A549 (cell line): ENCODE results near the gene LGR4. TPM values are rescaled to one million over a fixed set of nuclear protein-coding genes. Genes with fewer than 3 reads are reported as not detected.

Experiments used
- ATAC-seq, 2 experiments: fragments of 200-7000 bp in 1 of 2; fragments of >200 bp in 1 of 2; cut with Nextera tagmentation in 1 of 2; cut with Tn5 transposase in 1 of 2; 3 replicates each; pipeline versions ENCODE4 v1.8.0 to v1.9.1; 2018 to 2020; ENCODE audit warnings: mild to moderate bottlenecking in 1 of 2, moderate library complexity in 1 of 2
- CTCF ChIA-PET: fragments of 300-600 bp; sonication (Branson Sonifier 250); formaldehyde crosslinking; extraction: SDS; loops from one replicate; lab custom pipeline; 2021; ENCODE audit warnings: antibody characterized with exemption, inconsistent platforms; lab: Yijun Ruan, JAX
- POLR2A ChIA-PET: fragments of 350-600 bp; formaldehyde crosslinking; extraction: SDS; loops from one replicate; lab custom pipeline; 2021; ENCODE audit warnings: antibody characterized with exemption, inconsistent platforms; lab: Yijun Ruan, JAX
- DNase-seq, 2 experiments: peaks; one replicate each; pipeline versions ENCODE4 v3.0.0 to v3.0.0-alpha.2; 2011 to 2016; ENCODE audit warnings: low read depth in 1 of 2, low spot score in 1 of 2
- FAIRE-seq: peaks from 2 replicates; lab custom pipeline; 2011; peaks lifted over from hg19 to GRCh38; lab: Jason Lieb, UNC
- H3K27ac ChIP-seq, 2 experiments: fragments of >200 bp; sonication (Bioruptor Twin); formaldehyde crosslinking; 3 replicates each; pipeline ENCODE4 v1.5.1; 2016 to 2017
- H3K4me1 ChIP-seq: fragments of >200 bp; sonication (Bioruptor Twin); formaldehyde crosslinking; 3 replicates; pipeline ENCODE4 v1.6.1; 2016
- H3K4me2 ChIP-seq: fragments of >200 bp; sonication (Bioruptor Twin); formaldehyde crosslinking; 3 replicates; pipeline ENCODE4 v1.6.1; 2016
- H3K4me3 ChIP-seq: fragments of >200 bp; sonication (Bioruptor Twin); formaldehyde crosslinking; 3 replicates; pipeline ENCODE4 v1.5.1; 2016
- H3K9me3 ChIP-seq: fragments of >200 bp; sonication (Bioruptor Twin); formaldehyde crosslinking; 3 replicates; pipeline ENCODE4 v1.6.1; 2016
- ATOH8 ChIP-seq: fragments of 250-450 bp; sonication (Bioruptor Pico); IDR thresholded peaks from 2 replicates; pipeline ENCODE4 v1.5.0; 2020; ENCODE audit warnings: low read depth, mild to moderate bottlenecking, moderate library complexity
- CBX8 ChIP-seq: fragments of 200-600 bp; sonication (generic); IDR thresholded peaks from 2 replicates; pipeline ENCODE4 v1.6.1; 2016
- CHD4 ChIP-seq: fragments of 200-600 bp; sonication (generic); IDR thresholded peaks from 2 replicates; pipeline ENCODE4 v1.6.1; 2016; ENCODE audit warnings: antibody characterized with exemption, mild to moderate bottlenecking, borderline replicate concordance
- CTCF ChIP-seq: fragments of >200 bp; sonication (Bioruptor Twin); formaldehyde crosslinking; IDR thresholded peaks from 3 replicates; pipeline ENCODE4 v1.5.1; 2016
- EHMT2 ChIP-seq: fragments of 200-600 bp; sonication (generic); IDR thresholded peaks from 2 replicates; pipeline ENCODE4 v1.6.1; 2016; ENCODE audit warnings: antibody characterized with exemption, low read depth, mild to moderate bottlenecking, moderate library complexity
- ELK1 ChIP-seq: fragments of 150-350 bp; IDR thresholded peaks from 2 replicates; pipeline ENCODE4 v1.6.1; 2014; ENCODE audit warnings: low read depth, mild to moderate bottlenecking, low read length
- EP300 ChIP-seq, 2 experiments: fragments of >200 bp; sonication (Bioruptor Twin); formaldehyde crosslinking; IDR thresholded peaks; 2 replicates in 1 of 2; 3 replicates in 1 of 2; pipeline ENCODE4 v1.6.1; 2016 to 2017
- FOSB ChIP-seq: fragments of 250-450 bp; sonication (Bioruptor Pico); IDR thresholded peaks from 2 replicates; pipeline ENCODE4 v1.5.0; 2020; ENCODE audit warnings: mild to moderate bottlenecking, moderate library complexity
- FOXS1 ChIP-seq: fragments of 250-450 bp; sonication (Bioruptor Pico); IDR thresholded peaks from 2 replicates; pipeline ENCODE4 v1.5.0; 2020; ENCODE audit warnings: mild to moderate bottlenecking, moderate library complexity
- GATA3 ChIP-seq: IDR thresholded peaks from 2 replicates; pipeline ENCODE4 v1.6.1; 2012; ENCODE audit warnings: borderline replicate concordance
- HOXB5 ChIP-seq: fragments of 250-450 bp; sonication (Bioruptor Pico); IDR thresholded peaks from 2 replicates; pipeline ENCODE4 v1.5.0; 2020; ENCODE audit warnings: mild to moderate bottlenecking, moderate library complexity
- JUN ChIP-seq, 2 experiments: fragments of >200 bp; sonication (Bioruptor Twin); formaldehyde crosslinking; IDR thresholded peaks; 2 replicates in 1 of 2; 3 replicates in 1 of 2; pipeline ENCODE4 v1.6.1; 2016 to 2017
- JUNB ChIP-seq: fragments of >200 bp; sonication (Bioruptor Twin); formaldehyde crosslinking; IDR thresholded peaks from 2 replicates; pipeline ENCODE4 v1.6.1; 2016
- KDM1A ChIP-seq: fragments of 200-600 bp; sonication (generic); IDR thresholded peaks from 2 replicates; pipeline ENCODE4 v1.6.1; 2016; ENCODE audit warnings: low read depth, mild to moderate bottlenecking
- KDM5A ChIP-seq: fragments of 200-600 bp; sonication (generic); IDR thresholded peaks from 2 replicates; pipeline ENCODE4 v1.6.1; 2016; ENCODE audit warnings: antibody characterized with exemption, mild to moderate bottlenecking
- MAZ ChIP-seq: fragments of 150-350 bp; IDR thresholded peaks from 2 replicates; pipeline ENCODE4 v1.6.1; 2014; ENCODE audit warnings: antibody characterized with exemption, low read depth, low read length, borderline replicate concordance
- NFE2L2 ChIP-seq: fragments of 150-350 bp; conservative IDR thresholded peaks from 2 replicates; pipeline ENCODE4 v1.6.1; 2014; ENCODE audit warnings: low read length
- NR3C1 ChIP-seq: fragments of >200 bp; sonication (Bioruptor Twin); formaldehyde crosslinking; IDR thresholded peaks from 3 replicates; pipeline ENCODE4 v1.6.1; 2017
- RARB ChIP-seq: fragments of 250-450 bp; sonication (Bioruptor Pico); IDR thresholded peaks from 2 replicates; pipeline ENCODE4 v1.8.0; 2021; ENCODE audit warnings: mild to moderate bottlenecking, moderate library complexity
- RCOR1 ChIP-seq: fragments of 150-350 bp; IDR thresholded peaks from 2 replicates; pipeline ENCODE4 v1.6.1; 2014; ENCODE audit warnings: antibody characterized with exemption, low read length, low read depth
- RNF2 ChIP-seq: fragments of 200-600 bp; sonication (generic); IDR thresholded peaks from 2 replicates; pipeline ENCODE4 v1.6.1; 2016; ENCODE audit warnings: low read depth, mild to moderate bottlenecking, antibody characterized with exemption, moderate library complexity, borderline replicate concordance
- TFCP2L1 ChIP-seq: fragments of 250-450 bp; sonication (Bioruptor Pico); IDR thresholded peaks from 2 replicates; pipeline ENCODE4 v1.5.0; 2021; ENCODE audit warnings: mild to moderate bottlenecking
- ZNF302 ChIP-seq: fragments of 250-450 bp; sonication (Bioruptor Pico); IDR thresholded peaks from 2 replicates; pipeline ENCODE4 v1.9.0; 2021; ENCODE audit warnings: inconsistent platforms, mild to moderate bottlenecking, moderate library complexity
- ZSCAN20 ChIP-seq: fragments of 250-450 bp; sonication (Bioruptor Pico); IDR thresholded peaks from 2 replicates; pipeline ENCODE4 v1.8.0; 2022; ENCODE audit warnings: mild to moderate bottlenecking, moderate library complexity
- WGBS: methylation state at CpG from one replicate; pipeline ENCODE4 v1.1.6; 2017; ENCODE audit errors: missing lambda C conversion rate; 5-methylcytosine and 5-hydroxymethylcytosine counted together
- polyA plus RNA-seq, 4 experiments: library from polyadenylated mRNA; depleted of rRNA in 3 of 4; stranded (reverse); fragments of >200 nt; fragmentation: RNase III in 1 of 4; extraction: RNeasy Plus Mini Kit Qiagen cat#74134 plus additional on column Dnase treatment in 1 of 4; gene quantifications; 2 replicates in 3 of 4; 3 replicates in 1 of 4; pipeline ENCODE4 v1.2.3, GENCODE V29; 2011 to 2017
- TF ChIP-seq, protein P1 (sequence below): fragments of 200-600 bp; sonication (generic); IDR thresholded peaks from 2 replicates; pipeline ENCODE4 v1.6.1; 2016; ENCODE audit warnings: antibody characterized with exemption, mild to moderate bottlenecking, moderate library complexity

LGR4 gene
- polyA plus RNA-seq, 2 of the 4 experiments (the other 2 are of a cell fraction) = 41.2 to 130 TPM

DNA sequence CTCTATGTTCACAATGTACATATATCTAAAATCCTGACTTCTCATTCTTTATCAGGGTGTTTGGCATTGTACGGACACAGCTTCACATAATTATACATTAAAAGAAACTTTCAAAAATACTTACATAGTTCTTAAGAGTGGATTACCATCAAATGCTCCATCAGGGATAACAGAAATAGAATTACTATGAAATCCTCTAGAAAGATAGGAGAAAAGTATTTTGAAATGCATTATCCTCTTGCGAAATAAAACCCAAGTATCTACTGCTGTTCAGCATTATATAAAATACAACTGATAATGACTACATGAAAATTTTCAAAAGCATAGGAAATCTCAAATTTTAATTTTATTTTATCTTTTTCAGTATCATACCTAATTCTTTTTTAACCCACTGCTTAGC lies 91.8 kb downstream of the LGR4 start:
- Histone ChIP-seq H3K4me3 (no peak overlapping the region), H3K4me2 (peak overlapping the region; percentile 41), H3K4me1 (peaks cover 64% of the 10 kb centered on the region), H3K9me3 (no peaks in the 10 kb centered on the region), H3K27ac (peak overlapping the region in 1 of 2 experiments; percentile 52; a peak in 2 of 6 replicates)
- ChIA-PET CTCF (interaction anchor here (0.9 to 1.5 kb wide), 2 partner anchors 7 to 11 kb away, joined by 3 to 4 read pairs; no protein-coding TSS in a partner anchor), POLR2A (no interaction called here)
- TF ChIP-seq EP300 (IDR thresholded peaks at IDR 0.05) (no peak), FOXS1 (no peak), RNF2 (no peak), GATA3 (no peak), RARB (no peak), JUNB (no peak), EHMT2 (no peak), KDM1A (no peak), CHD4 (no peak), NFE2L2 (no peak), ZSCAN20 (no peak), ATOH8 (no peak), RCOR1 (no peak), FOSB (no peak), CBX8 (no peak), NR3C1 (no peak), MAZ (no peak), KDM5A (no peak), ELK1 (no peak)
- DNase-seq (no peak), ATAC-seq (no peak), FAIRE-seq (no peak)
- WGBS = 94% methylated on average over 2 of the region's 2 CpGs

DNA sequence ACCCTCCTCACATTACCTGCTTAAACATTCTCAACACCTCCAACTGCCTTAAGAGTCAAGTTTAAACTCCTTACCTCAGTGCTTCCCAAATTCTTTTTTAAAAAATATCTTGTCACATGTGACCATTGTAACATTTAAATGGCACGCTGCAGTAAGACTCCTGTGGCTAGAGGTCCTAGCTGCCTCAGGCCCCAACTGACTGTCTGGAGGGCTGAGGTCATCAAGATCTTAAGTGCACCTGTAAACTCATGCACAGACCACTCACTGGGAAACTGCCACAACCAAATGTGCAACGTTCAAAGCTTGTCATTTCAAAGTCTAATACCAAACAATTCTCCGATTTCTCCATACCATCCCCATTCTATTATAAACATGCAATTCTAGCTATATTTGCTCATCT lies 93.1 kb downstream of the LGR4 start:
- H3K9me3 ChIP-seq = no peaks in the 10 kb centered on the region
- 83% methylated on average over 3 of the region's 3 CpGs for WGBS
- no peak overlapping the region; a peak in 1 of 6 replicates for H3K27ac ChIP-seq
- peaks cover 64% of the 10 kb centered on the region for H3K4me1 ChIP-seq
- ChIA-PET POLR2A (no interaction called here), CTCF (interaction anchor here (0.8 kb wide), 1 partner anchor 102 kb away, joined by 3 read pairs; no protein-coding TSS in a partner anchor)
- H3K4me3 ChIP-seq = no peak overlapping the region
- no peak overlapping the region for H3K4me2 ChIP-seq
- peak in 1 of 2 experiments; percentile 13; a peak in 1 of 6 replicates for ATAC-seq
- DNase-seq = no peak
- no peak for FAIRE-seq
- TF ChIP-seq ATOH8 (no peak), RARB (no peak), HOXB5 (CRISPR knock-in tag) (no peak), JUN (IDR thresholded peaks at IDR 0.05) (no peak), GATA3 (no peak), TFCP2L1 (CRISPR knock-in tag) (no peak)

DNA sequence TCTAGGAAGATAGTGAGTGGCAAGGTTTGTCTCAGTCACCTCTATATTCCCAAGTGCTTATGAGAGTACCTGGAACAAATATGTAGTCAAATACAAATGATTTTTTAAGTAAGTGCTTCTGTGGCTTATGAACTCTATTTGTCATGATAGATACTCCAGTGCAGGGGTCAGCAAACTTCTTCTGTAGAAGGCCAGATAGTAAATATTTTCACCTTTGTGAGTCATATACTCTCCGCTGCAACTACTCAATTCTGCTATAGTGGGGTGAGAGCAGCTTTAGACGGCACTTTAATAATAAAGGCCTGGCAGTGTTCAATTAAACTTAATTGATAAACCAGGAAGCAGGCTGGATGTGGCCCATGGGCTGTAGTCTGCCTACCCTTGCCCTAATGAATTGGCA lies 97.2 kb downstream of the LGR4 start:
- no peak for FAIRE-seq
- DNase-seq = no peak
- ChIA-PET POLR2A (no interaction called here), CTCF (interaction anchor here (0.6 to 1.6 kb wide), 9 partner anchors 8 to 807 kb away, joined by 3 to 4 read pairs (median 3); partner anchors contain the start of gene CCDC34)
- Histone ChIP-seq H3K27ac (no peak overlapping the region), H3K4me1 (peaks cover 40% of the 10 kb centered on the region), H3K4me2 (no peak overlapping the region; the same call in 2 of the 3 replicates), H3K9me3 (no peaks in the 10 kb centered on the region), H3K4me3 (no peak overlapping the region)
- no peak; a peak in 1 of 6 replicates for ATAC-seq
- WGBS = 78% methylated on average over 2 of the region's 2 CpGs
- TF ChIP-seq CBX8 (no peak), ELK1 (no peak), CTCF (no peak), RARB (no peak), KDM5A (no peak), ZNF302 (no peak), EHMT2 (no peak), CHD4 (no peak)
- TF ChIP-seq, protein P1, sequence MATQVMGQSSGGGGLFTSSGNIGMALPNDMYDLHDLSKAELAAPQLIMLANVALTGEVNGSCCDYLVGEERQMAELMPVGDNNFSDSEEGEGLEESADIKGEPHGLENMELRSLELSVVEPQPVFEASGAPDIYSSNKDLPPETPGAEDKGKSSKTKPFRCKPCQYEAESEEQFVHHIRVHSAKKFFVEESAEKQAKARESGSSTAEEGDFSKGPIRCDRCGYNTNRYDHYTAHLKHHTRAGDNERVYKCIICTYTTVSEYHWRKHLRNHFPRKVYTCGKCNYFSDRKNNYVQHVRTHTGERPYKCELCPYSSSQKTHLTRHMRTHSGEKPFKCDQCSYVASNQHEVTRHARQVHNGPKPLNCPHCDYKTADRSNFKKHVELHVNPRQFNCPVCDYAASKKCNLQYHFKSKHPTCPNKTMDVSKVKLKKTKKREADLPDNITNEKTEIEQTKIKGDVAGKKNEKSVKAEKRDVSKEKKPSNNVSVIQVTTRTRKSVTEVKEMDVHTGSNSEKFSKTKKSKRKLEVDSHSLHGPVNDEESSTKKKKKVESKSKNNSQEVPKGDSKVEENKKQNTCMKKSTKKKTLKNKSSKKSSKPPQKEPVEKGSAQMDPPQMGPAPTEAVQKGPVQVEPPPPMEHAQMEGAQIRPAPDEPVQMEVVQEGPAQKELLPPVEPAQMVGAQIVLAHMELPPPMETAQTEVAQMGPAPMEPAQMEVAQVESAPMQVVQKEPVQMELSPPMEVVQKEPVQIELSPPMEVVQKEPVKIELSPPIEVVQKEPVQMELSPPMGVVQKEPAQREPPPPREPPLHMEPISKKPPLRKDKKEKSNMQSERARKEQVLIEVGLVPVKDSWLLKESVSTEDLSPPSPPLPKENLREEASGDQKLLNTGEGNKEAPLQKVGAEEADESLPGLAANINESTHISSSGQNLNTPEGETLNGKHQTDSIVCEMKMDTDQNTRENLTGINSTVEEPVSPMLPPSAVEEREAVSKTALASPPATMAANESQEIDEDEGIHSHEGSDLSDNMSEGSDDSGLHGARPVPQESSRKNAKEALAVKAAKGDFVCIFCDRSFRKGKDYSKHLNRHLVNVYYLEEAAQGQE = no peak
